Measurements from ENCODE around the gene NXPE3. TPM values are rescaled to one million over a fixed set of nuclear protein-coding genes. Genes with fewer than 3 reads are reported as not detected.

The NXPE3 gene
- total RNA-seq = 18.5 and 25.3 TPM in 2 replicates

DNA sequence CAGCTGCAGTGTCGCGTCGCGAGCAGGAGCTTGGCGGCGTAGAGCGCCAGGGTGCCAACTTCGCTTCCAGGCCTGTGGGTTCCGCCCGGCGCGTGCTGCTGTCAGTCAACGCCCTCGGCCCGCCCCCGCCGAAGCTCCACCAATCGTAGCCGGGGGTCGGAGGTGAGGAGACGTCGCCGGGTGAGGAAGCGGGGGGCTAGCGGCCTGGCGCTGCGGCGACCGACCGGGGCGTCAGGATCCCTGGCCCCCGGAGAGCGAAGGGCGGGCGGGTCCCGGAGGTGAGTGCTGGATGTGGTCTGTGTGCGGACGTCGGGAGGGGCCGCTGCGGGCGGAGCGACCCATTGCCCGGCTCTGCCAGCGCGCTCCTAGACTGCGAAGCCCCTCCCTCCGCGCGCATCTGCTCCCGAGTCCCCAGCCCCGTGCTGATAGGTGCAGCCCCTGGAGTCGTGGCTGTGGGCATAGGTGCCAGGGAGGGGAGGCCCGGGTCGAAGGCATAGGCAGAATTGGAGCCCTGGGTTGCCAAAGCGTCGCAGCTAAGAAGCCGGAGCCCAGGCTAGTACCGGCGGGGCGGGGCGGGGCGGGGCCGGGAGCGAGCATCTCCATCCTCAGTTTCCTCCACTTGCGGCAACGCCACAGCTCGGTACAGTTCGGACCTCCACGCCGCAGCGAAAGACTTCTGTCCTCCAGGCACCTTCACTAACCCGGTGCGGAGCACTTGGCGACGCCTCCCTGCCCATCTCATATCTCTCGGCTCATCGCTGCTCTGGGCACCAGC is at the start of gene NXPE3:
Gene NXPE3 (plus strand): TSS at position 165 of the 775 bp plus-strand sequence. CDS start 6,386 bp downstream, outside the sequence.

DNA sequence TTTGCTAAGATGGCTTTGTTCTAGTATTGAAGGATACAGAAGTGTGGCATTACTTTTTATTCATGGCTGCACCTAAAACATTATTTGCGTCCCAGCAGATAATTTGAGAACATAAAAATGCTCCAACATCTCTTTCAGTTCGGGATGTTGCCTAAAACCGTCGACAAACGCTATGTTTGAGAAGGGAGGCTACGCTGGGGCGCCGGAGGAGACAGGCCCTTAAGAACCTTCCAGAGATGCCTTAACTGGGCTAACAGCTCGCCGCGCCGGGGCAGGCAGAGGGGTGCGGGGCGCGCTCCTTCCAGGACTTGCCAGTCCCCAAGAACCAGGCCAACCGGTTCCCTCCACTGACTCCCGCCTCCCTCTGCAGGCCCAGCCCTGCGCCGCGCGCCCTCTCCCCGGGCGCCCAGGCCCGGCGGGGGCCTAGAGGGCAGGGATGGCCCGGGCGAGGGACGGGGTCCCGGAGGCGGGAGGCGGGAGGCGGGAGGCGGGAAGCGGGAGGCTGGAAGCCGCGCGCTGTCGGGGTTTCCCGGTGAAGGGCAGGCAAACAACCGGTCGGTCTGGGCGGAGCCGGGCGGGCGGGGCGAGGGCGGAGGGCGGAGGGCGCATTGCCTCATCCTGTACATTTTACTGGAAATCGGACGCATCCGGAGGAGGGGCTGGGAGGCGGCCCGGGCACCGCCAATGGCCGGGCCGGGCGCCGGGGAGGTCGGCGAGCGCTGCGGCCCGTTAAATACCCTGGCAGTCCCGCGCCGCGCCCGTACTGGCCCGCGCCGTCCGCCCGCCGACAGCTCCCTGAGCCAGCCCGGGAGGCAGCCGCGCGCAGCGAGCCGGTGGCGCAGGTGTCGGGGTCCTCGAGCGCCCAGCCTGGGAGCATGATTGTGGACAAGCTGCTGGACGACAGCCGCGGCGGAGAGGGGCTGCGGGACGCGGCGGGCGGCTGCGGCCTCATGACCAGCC is 70.0 kb downstream of the NXPE3 start, which contains the start of gene NFKBIZ:
Gene NFKBIZ (plus strand): TSS at position 761 of the 960 bp plus-strand sequence. CDS start 115 bp downstream, at position 876.

Other genes starting within 250 kb of the NXPE3 start
- gene TRMT10C, start 217.3 kb upstream of the NXPE3 start, total RNA-seq = 17.4 and 17.5 TPM in 2 replicates
- 43.2 and 63.2 TPM in 2 replicates for gene PCNP, start 205.0 kb upstream of the NXPE3 start, total RNA-seq
- gene ZBTB11, start 102.1 kb upstream of the NXPE3 start, total RNA-seq = 11.4 and 12.3 TPM in 2 replicates
- gene RPL24, start 92.5 kb upstream of the NXPE3 start, total RNA-seq = 1,532 and 1,545 TPM in 2 replicates
- gene CEP97, start 54.6 kb upstream of the NXPE3 start, total RNA-seq = 3.3 and 4.1 TPM in 2 replicates
- 11.5 and 16.7 TPM in 2 replicates for gene NFKBIZ, start 70.3 kb downstream of the NXPE3 start, total RNA-seq

Data from cardiac ventricle fibroblast (primary cell).